Retinal pigment epithelial cell (primary cell): Measurements from ENCODE around the gene SMIM45.

Experiments
- DNase-seq: peaks from one replicate; pipeline ENCODE4 v3.0.0-alpha.2; 2010; ENCODE audit warnings: low read depth
- H3K4me3 ChIP-seq: 2 replicates; pipeline ENCODE4 v1.5.1; 2011; ENCODE audit warnings: mild to moderate bottlenecking, low read length, control low read depth, moderate library complexity
- CTCF ChIP-seq: conservative IDR thresholded peaks from 2 replicates; pipeline ENCODE4 v1.5.1; 2011; ENCODE audit warnings: low read depth, low read length, control low read depth, inconsistent platforms

Gene SMIM45

GRCh38 chr22:41917375-41917902, 34.5 kb upstream of the SMIM45 start:
- no peak overlapping the region for H3K4me3 ChIP-seq

GRCh38 chr22:41917903-41918791, 33.8 kb upstream of the SMIM45 start:
- no peak overlapping the region for H3K4me3 ChIP-seq
- DNase-seq: no peak
- no peak for TF ChIP-seq CTCF

More at GRCh38 chr22:41917375-41917902, 34.5 kb upstream of the SMIM45 start:
- no peak for DNase-seq
- TF ChIP-seq CTCF: no peak

DNA sequence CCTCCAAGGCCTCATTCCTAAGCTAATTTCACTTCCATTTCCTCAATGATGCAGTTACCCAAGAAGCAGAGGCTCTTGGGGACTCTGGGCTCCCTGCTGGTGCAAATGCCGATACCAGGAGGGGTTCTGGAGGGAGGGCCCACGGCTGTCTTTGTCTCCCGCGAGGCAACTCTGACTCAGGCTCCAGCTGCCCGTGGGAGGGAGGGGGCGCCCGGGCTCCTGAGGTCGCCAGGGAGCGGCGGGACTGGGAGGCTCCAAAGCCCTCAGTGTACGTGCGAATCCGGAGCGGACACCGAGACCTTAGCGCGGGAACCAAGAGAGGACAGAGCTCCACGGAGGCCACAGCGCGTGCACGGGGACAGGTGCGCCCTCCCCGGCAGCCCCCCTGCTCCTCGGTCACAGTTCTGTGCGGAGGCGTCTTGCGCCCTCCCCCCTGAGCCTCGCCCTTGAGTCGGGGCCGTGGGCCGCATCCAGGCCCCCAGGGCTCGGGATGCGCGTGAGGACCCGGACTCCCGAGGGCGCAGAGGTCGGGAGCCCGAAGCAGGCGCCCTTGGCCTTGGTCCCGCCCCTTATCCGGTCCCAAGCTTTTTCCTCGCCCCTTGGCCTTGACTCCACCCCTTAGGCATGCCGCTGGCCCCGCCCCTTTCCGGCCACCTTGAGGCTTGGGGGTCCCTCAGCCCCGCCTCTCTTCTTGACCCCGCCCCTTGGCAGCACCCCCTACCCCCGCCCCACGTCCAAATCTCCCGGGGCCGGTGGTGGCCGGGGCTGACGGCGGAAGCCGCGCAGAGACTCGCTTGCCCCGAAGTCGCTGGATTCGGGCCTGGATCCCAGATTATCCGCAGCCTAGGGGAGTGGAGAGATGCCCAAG, 32.4 kb upstream of the SMIM45 start:
- no peak for DNase-seq
- peak overlapping the region; percentile 50 for H3K4me3 ChIP-seq
- no peak for TF ChIP-seq CTCF

GRCh38 chr22:41920271-41920976, 31.5 kb upstream of the SMIM45 start:
- DNase-seq: no peak
- H3K4me3 ChIP-seq: no peak overlapping the region

DNA sequence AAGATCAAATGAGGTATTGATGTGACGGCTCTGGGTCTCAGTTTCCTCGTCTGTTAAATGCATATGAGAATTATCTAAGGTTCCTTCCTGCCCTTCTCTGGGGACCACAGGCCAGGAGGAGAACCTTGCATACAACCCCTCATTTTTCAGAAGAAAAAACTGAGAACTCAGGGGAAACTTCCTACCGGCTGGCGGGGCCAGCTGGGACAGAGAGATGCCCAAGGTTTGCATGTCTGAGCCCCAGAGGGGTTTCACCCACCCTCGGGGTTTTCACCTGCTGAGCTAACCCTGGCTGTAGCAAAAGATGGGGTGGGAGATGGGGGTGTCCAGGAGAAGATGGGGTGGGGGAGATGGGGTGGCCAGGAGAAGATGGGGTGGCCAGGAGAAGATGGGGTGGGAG, 29.6 kb upstream of the SMIM45 start:
- no peak for TF ChIP-seq CTCF
- H3K4me3 ChIP-seq: no peak overlapping the region
- no peak for DNase-seq

More at GRCh38 chr22:41920271-41920976, 31.5 kb upstream of the SMIM45 start:
- TF ChIP-seq CTCF: no peak

DNA sequence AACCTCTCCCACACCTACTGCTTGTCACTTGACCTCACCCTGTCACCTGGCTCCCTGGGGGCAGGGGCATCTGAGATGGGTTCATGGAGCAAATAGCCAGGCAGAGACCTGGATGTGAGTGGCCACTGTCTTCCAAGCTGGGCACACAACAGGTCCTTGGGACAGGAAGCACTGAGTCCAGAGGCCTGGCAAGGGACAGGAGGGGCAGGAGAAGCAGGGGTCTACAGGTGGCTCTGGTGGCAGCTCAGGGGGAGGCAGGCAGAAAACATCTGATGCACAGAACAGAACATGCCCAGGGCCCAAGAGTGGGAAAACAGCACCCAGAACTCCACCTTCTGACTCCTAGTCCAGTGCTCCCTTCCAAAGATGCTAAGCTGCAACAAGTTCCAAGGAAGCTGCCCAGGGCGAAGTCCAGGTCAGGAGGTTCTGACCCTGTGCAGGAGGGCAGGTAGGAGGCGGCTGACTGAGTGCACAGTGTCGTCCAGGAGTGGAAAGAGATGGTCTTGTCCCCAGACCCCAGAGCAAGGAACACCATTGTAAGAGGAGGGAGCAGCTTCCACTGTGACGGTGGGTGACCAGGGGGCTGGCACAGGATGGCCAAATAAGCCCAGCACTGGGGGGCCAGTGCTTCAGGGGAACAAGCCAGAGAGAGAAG, 28.9 kb upstream of the SMIM45 start:
- no peak for DNase-seq
- H3K4me3 ChIP-seq: no peak overlapping the region
- no peak for TF ChIP-seq CTCF
